Activated T-cell treated with anti-CD3 and anti-CD28 coated beads for 1 hour (primary cell): ENCODE results near the gene SLC25A45.

Experiments
- DNase-seq: peaks from one replicate; pipeline ENCODE4 v3.0.0-alpha.2; 2020; ENCODE audit warnings: low read depth

The SLC25A45 gene, protein sequence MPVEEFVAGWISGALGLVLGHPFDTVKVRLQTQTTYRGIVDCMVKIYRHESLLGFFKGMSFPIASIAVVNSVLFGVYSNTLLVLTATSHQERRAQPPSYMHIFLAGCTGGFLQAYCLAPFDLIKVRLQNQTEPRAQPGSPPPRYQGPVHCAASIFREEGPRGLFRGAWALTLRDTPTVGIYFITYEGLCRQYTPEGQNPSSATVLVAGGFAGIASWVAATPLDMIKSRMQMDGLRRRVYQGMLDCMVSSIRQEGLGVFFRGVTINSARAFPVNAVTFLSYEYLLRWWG

GRCh38 chr11:65382033-65382803 is at the start of gene SLC25A45:
Gene SLC25A45 (minus strand): TSS chr11:65382646. CDS start chr11:65381951, 695 bp downstream.
- DNase-seq = peak; percentile 86

DNA sequence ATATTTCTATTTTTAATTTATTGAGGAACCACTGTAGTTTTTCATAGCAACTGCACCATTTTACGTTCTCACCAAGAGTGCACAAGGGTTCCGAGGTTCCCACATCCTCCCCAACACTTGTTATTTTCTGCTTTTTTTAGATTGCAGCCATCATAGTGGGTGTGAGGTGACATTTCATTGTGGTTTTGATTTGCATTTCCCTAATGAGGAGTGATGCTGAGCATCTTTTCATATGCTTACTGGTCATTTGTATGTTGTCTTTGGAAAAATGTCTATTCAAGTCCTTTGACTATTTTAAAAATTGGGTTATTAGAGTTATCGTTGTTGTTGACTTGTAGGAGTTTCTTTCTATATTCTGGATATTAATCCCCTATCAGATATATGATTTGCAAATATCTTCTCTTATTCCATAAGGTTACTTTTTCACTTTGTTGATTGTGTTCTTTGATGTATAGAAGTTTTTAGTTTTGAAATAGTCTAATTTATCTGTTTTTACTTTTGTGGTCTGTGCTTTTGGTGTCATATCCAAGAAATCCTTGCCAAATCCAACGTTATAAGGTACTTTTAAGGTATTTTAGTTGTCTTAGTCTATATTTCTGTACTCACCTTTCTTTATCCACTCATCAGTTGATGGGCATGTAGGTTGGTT is 49.1 kb upstream of the SLC25A45 start:
- DNase-seq = no peak

GRCh38 chr11:65430406-65431217 is 48.2 kb upstream of the SLC25A45 start:
- no peak for DNase-seq

GRCh38 chr11:65429724-65430405 is 47.4 kb upstream of the SLC25A45 start:
- DNase-seq = no peak

GRCh38 chr11:65429068-65429681 is 46.7 kb upstream of the SLC25A45 start:
- DNase-seq = no peak

DNA sequence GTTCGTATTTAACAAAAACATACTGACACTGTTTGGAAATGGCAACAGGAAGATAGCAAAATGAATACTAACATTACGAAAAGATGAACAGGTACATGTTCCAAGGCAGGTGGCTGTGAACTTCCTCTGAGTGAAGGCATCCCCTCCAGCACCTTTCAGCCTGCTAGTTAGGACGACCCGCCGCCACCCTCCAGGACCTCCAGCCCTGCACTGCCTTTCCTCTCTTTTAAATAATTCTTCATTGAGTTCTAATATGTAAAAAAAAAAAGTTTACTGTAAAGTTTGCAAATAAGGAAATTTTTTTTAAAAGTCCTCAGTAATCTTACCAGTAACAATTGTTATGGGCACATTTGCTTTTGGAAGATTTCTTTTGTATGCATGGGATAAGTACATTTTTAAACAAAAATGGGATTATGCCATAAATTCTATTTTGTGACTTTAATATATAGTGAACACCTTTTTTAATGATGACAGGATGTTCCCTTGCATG is 46.2 kb upstream of the SLC25A45 start:
- no peak for DNase-seq

GRCh38 chr11:65427691-65428577 is 45.5 kb upstream of the SLC25A45 start:
- DNase-seq = no peak

DNA sequence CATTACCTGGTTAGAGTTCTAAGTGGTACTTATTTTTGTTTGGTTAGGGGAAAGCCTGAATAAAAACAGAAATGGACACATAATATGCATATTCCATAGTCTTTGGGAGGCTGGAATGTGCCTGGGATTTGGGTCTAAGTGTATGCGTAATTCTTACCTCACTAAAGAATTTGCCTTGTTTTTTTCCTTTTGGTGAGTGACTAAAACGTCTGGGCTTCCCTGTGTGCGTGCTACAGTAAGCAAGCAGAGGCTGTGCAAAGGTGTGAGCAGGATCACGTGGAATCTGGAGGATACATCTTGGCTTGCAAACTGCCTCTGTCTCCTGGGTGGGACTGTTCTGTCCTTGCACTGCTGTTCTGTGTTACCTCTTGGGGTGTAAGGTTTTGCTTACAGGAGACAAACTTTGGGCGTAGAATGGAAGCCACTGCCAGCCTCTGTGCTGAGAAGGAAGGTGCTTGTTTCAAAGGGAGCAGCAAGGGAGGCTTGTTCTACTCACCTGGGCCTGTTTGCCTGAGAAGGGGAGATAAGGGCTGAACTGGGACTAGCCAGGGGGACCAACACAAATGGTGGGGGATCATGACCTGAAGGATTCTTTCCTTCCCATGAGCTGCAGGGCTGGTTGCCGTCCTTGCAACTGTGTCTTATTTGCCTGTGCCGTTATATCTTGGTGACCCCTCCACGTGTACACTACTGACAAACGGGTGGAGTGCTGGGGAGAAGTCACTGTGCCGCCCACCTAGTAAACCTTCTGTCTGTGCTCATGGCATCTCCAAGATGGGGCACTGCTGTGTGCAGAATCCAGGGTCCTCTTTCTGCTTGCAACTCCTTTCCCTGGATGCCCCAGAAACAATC is 44.6 kb upstream of the SLC25A45 start:
- no peak for DNase-seq

- DNase-seq = no peak
Observed at GRCh38 chr11:65425971-65426838, 43.8 kb upstream of the SLC25A45 start.

DNA sequence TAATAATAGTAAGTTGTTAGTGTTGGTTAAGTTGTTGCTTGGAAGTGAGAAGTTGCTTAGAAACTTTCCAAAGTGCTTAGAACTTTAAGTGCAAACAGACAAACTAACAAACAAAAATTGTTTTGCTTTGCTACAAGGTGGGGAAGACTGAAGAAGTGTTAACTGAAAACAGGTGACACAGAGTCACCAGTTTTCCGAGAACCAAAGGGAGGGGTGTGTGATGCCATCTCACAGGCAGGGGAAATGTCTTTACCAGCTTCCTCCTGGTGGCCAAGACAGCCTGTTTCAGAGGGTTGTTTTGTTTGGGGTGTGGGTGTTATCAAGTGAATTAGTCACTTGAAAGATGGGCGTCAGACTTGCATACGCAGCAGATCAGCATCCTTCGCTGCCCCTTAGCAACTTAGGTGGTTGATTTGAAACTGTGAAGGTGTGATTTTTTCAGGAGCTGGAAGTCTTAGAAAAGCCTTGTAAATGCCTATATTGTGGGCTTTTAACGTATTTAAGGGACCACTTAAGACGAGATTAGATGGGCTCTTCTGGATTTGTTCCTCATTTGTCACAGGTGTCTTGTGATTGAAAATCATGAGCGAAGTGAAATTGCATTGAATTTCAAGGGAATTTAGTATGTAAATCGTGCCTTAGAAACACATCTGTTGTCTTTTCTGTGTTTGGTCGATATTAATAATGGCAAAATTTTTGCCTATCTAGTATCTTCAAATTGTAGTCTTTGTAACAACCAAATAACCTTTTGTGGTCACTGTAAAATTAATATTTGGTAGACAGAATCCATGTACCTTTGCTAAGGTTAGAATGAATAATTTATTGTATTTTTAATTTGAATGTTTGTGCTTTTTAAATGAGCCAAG is 42.9 kb upstream of the SLC25A45 start:
- peak; percentile 63 for DNase-seq

DNA sequence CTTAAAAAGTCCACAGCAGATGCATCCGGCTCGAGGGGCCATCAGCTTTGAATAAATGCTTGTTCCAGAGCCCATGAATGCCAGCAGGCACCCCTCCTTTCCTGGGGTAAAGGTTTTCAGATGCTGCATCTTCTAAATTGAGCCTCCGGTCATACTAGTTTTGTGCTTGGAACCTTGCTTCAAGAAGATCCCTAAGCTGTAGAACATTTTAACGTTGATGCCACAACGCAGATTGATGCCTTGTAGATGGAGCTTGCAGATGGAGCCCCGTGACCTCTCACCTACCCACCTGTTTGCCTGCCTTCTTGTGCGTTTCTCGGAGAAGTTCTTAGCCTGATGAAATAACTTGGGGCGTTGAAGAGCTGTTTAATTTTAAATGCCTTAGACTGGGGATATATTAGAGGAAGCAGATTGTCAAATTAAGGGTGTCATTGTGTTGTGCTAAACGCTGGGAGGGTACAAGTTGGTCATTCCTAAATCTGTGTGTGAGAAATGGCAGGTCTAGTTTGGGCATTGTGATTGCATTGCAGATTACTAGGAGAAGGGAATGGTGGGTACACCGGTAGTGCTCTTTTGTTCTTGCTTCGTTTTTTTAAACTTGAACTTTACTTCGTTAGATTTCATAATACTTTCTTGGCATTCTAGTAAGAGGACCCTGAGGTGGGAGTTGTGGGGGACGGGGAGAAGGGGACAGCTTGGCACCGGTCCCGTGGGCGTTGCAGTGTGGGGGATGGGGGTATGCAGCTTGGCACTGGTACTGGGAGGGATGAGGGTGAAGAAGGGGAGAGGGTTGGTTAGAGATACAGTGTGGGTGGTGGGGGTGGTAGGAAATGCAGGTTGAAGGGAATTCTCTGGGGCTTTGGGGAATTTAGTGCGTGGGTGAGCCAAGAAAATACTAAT is 42.0 kb upstream of the SLC25A45 start:
- no peak for DNase-seq

- no peak for DNase-seq
Observed at GRCh38 chr11:65423516-65424204, 41.2 kb upstream of the SLC25A45 start.

- DNase-seq = peak; percentile 93
Observed at GRCh38 chr11:65422633-65423515, 40.4 kb upstream of the SLC25A45 start, which contains the start of gene NEAT1. Gene NEAT1 (plus strand): TSS chr11:65422798.
